AG09319 (cell line): Measurements from ENCODE around the gene BRINP2.

ENCODE experiments used
- DNase-seq: peaks from one replicate; pipeline ENCODE4 v3.0.0-alpha.2; 2010; ENCODE audit warnings: low read depth; ENCODE audit errors: extremely low read depth
- TF ChIP-seq, protein P1 (sequence below): IDR thresholded peaks from 2 replicates; pipeline ENCODE4 v1.5.1; 2011; ENCODE audit warnings: low read depth, mild to moderate bottlenecking, inconsistent platforms, low read length, moderate library complexity

BRINP2 gene

DNA sequence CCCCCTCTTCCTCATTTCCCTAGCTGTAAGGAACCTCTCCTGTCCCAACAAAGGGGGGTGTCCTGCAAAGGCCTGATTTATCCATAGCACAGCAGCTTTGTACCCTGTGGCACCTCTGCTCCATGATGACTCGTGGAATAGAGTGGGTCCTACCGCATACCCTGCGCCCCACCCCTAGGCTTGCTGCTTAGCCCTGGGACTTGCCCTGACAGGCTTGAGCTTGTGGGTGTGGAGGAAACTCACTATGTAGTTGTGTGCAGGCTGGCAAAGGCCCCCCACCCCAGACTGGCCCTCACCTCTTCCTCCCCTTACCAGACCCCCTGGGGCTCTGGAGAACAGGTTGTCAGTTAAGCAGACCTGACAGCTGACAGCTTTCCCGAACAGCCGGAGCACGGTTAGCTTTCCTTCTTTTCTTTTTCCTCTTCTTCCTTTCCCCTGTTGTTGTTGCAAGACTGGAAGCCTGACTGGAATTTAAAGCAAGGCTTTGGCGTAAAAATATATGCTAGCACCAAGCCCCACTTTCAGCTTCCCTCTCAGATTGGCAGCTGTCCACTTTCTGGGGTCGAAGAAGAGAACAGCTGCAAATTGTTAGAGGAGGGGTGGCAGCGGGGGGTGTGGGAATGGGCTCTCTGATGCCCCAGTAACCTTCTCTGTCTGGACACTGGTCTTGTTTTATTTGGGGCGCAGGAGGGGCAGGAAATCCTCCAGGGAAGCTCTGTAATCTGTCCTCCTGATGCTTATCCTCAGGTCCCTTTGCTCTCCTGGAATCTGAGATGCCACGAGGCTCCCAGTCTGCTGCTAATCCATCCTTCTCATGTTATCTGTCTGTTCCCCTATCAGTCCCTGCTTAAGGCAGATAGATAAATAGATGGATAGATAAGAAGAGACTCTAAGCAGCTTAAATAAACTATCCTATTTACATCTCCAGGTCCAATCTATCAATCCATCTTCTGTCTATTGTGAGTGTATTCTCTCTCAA, 134.6 kb downstream of the BRINP2 start:
- DNase-seq = no peak
- TF ChIP-seq, protein P1, sequence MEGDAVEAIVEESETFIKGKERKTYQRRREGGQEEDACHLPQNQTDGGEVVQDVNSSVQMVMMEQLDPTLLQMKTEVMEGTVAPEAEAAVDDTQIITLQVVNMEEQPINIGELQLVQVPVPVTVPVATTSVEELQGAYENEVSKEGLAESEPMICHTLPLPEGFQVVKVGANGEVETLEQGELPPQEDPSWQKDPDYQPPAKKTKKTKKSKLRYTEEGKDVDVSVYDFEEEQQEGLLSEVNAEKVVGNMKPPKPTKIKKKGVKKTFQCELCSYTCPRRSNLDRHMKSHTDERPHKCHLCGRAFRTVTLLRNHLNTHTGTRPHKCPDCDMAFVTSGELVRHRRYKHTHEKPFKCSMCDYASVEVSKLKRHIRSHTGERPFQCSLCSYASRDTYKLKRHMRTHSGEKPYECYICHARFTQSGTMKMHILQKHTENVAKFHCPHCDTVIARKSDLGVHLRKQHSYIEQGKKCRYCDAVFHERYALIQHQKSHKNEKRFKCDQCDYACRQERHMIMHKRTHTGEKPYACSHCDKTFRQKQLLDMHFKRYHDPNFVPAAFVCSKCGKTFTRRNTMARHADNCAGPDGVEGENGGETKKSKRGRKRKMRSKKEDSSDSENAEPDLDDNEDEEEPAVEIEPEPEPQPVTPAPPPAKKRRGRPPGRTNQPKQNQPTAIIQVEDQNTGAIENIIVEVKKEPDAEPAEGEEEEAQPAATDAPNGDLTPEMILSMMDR = no peak

GRCh38 chr1:177306019-177306415, 135.3 kb downstream of the BRINP2 start:
- TF ChIP-seq, protein P1 = no peak
- DNase-seq = no peak

DNA sequence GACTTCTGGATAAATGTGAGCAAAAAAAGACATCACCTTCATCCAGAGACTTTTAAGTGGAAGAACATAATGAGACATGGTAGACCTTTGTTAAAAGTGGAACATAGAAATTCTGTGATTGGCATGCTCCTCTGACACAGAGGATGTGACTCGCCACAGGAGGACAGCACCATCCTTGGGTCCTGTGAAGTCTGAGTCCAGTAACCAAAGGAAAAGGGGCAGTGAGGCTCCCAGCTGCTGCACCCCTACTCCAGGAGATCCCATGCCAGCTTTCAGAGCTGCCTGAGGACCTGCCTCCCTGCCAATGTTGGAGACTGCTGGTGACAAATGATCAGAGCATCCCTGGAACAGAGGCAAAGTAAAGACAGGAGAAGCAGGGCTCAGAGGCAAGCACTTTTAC, 136.2 kb downstream of the BRINP2 start:
- DNase-seq = no peak
- TF ChIP-seq, protein P1 = no peak

DNA sequence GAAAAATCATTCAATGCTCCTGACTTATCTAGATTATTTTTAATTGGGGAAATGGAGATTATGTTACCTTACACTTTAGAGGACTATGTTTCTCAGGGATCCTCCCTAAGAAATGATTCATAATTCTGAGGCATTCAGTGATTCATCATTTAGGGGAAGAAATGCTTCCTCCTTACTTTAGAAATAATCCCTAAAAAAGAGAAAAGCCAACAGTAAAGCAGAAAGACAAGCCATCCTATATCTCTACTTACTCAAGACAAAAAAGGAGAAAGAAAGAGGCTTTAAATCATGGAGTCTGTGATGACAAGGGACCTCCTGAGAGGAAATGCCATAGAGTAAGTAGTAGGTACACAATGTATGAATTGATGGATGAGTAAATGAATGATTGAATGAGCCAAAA, 137.0 kb downstream of the BRINP2 start:
- TF ChIP-seq, protein P1 = no peak
- no peak for DNase-seq

DNA sequence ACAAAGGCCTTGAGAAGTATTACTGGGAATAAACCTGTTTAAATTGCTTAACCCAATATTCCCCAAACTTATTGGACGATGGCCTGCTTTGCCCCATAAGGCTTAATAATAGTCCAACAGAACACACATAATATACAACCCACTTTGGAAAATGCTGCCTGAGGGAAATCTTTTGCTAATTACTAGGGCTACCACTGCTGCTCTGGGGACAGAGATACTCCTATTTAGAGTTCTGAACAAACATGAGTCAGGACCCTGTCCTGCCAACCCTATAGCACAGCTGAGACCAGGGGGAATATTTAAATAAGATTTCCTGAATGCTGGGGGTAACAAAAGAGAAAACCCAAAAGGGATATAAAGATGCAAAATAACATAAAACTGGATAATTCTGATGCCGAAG, 139.1 kb downstream of the BRINP2 start:
- DNase-seq = no peak
- TF ChIP-seq, protein P1 = no peak

- DNase-seq = no peak
- TF ChIP-seq, protein P1 = no peak
These were observed 139.6 kb downstream of the BRINP2 start for GRCh38 chr1:177310326-177310725.

GRCh38 chr1:177311111-177311510, 140.4 kb downstream of the BRINP2 start:
- DNase-seq = no peak
- TF ChIP-seq, protein P1 = no peak
